ENCODE measurements around the gene NLRP7.
"Not testable (repeated sequence)": the region's sequence is repeated elsewhere in the genome, so short reads cannot be mapped to it uniquely, and the experiment has no call there.

Gene NLRP7

GRCh38 chr19:54947381-54947780 lies at the start of gene NLRP7:
Gene NLRP7, minus strand, starts transcription at chr19:54947530.
- H3K27ac Mint-ChIP-seq, result no peak within 1 kb of the TSS
- no peak for DNase-seq (ENCODE audit: low spot score in 2 of 2)
- no peaks in the 10 kb centered on the region for H3K36me3 Mint-ChIP-seq

GRCh38 chr19:54995561-54995960 lies 48.2 kb upstream of the NLRP7 start:
- Mint-ChIP-seq H3K9me3 (peaks cover 2% of the 10 kb centered on the region), H3K4me1 (no peaks in the 10 kb centered on the region), H3K27ac (no peak overlapping the region), H3K4me3 (no peak overlapping the region), H3K36me3 (peaks cover 8% of the 10 kb centered on the region)
- DNase-seq (ENCODE audit: low spot score in 2 of 2) (no peak), ATAC-seq (no peak)

More at GRCh38 chr19:54947381-54947780, at the start of gene NLRP7:
- no peaks in the 10 kb centered on the region for H3K9me3 Mint-ChIP-seq
- H3K4me1 Mint-ChIP-seq, result no peaks in the 10 kb centered on the region
- no peak within 1 kb of the TSS for H3K4me3 Mint-ChIP-seq
- ATAC-seq, result no peak

GRCh38 chr19:54989531-54989930 lies 42.2 kb upstream of the NLRP7 start:
- peaks cover 18% of the 10 kb centered on the region for H3K36me3 Mint-ChIP-seq
- not testable (repeated sequence) for H3K4me3 Mint-ChIP-seq; DNase-seq (ENCODE audit: low spot score in 2 of 2); H3K4me1 Mint-ChIP-seq; H3K27ac Mint-ChIP-seq; ATAC-seq; H3K9me3 Mint-ChIP-seq

GRCh38 chr19:54982562-54982961 lies 35.2 kb upstream of the NLRP7 start:
- H3K27ac Mint-ChIP-seq; H3K9me3 Mint-ChIP-seq; ATAC-seq; H3K4me1 Mint-ChIP-seq; DNase-seq (ENCODE audit: low spot score in 2 of 2); H3K4me3 Mint-ChIP-seq: not testable (repeated sequence)
- peaks cover 10% of the 10 kb centered on the region for H3K36me3 Mint-ChIP-seq

- Mint-ChIP-seq H3K27ac (peak overlapping the region; percentile 54), H3K4me3 (peak overlapping the region; percentile 37), H3K36me3 (peaks cover 19% of the 10 kb centered on the region)
- H3K4me1 Mint-ChIP-seq, H3K9me3 Mint-ChIP-seq: not testable (repeated sequence)
- ATAC-seq (peak; percentile 71), DNase-seq (ENCODE audit: low spot score in 2 of 2) (peak in 1 of 2 donors; percentile 61)
Observed at GRCh38 chr19:54973229-54974090, 26.1 kb upstream of the NLRP7 start.

GRCh38 chr19:54971446-54971845 lies 24.1 kb upstream of the NLRP7 start:
- DNase-seq (ENCODE audit: low spot score in 2 of 2); H3K9me3 Mint-ChIP-seq; H3K27ac Mint-ChIP-seq; ATAC-seq; H3K4me3 Mint-ChIP-seq; H3K4me1 Mint-ChIP-seq: not testable (repeated sequence)
- H3K36me3 Mint-ChIP-seq, result peaks cover 19% of the 10 kb centered on the region

- Mint-ChIP-seq H3K9me3 (no peaks in the 10 kb centered on the region), H3K36me3 (peaks cover 18% of the 10 kb centered on the region), H3K27ac (no peak overlapping the region), H3K4me3 (no peak overlapping the region), H3K4me1 (no peaks in the 10 kb centered on the region)
- ATAC-seq, result no peak
- no peak for DNase-seq (ENCODE audit: low spot score in 2 of 2)
Observed at GRCh38 chr19:54969647-54970046, 22.3 kb upstream of the NLRP7 start.

- Mint-ChIP-seq H3K9me3 (no peaks in the 10 kb centered on the region), H3K36me3 (peaks cover 7% of the 10 kb centered on the region), H3K4me1 (no peaks in the 10 kb centered on the region), H3K4me3 (no peak overlapping the region), H3K27ac (no peak overlapping the region)
- no peak for DNase-seq (ENCODE audit: low spot score in 2 of 2)
- no peak for ATAC-seq
Observed at GRCh38 chr19:54967611-54968010, 20.3 kb upstream of the NLRP7 start.

GRCh38 chr19:54965055-54965454 lies 17.7 kb upstream of the NLRP7 start:
- DNase-seq (ENCODE audit: low spot score in 2 of 2); H3K4me3 Mint-ChIP-seq; H3K36me3 Mint-ChIP-seq; H3K9me3 Mint-ChIP-seq; H3K4me1 Mint-ChIP-seq; H3K27ac Mint-ChIP-seq; ATAC-seq: not testable (repeated sequence)

GRCh38 chr19:54959840-54960239 lies 12.5 kb upstream of the NLRP7 start:
- Mint-ChIP-seq H3K9me3 (no peaks in the 10 kb centered on the region), H3K36me3 (no peaks in the 10 kb centered on the region), H3K4me3 (no peak overlapping the region), H3K4me1 (peaks cover 6% of the 10 kb centered on the region), H3K27ac (no peak overlapping the region)
- ATAC-seq (no peak), DNase-seq (ENCODE audit: low spot score in 2 of 2) (no peak)

GRCh38 chr19:54955376-54955775 lies 8.0 kb upstream of the NLRP7 start:
- H3K27ac Mint-ChIP-seq, result no peak overlapping the region
- no peaks in the 10 kb centered on the region for H3K36me3 Mint-ChIP-seq
- ATAC-seq, result no peak
- H3K4me3 Mint-ChIP-seq, result no peak overlapping the region
- no peaks in the 10 kb centered on the region for H3K9me3 Mint-ChIP-seq
- DNase-seq (ENCODE audit: low spot score in 2 of 2), result no peak
- peaks cover 6% of the 10 kb centered on the region for H3K4me1 Mint-ChIP-seq

- not testable (repeated sequence) for ATAC-seq; H3K4me1 Mint-ChIP-seq; DNase-seq (ENCODE audit: low spot score in 2 of 2); H3K27ac Mint-ChIP-seq; H3K9me3 Mint-ChIP-seq; H3K36me3 Mint-ChIP-seq; H3K4me3 Mint-ChIP-seq
Observed at GRCh38 chr19:54953345-54953713, 6.0 kb upstream of the NLRP7 start.

- no peak overlapping the region for H3K27ac Mint-ChIP-seq
- H3K9me3 Mint-ChIP-seq, result no peaks in the 10 kb centered on the region
- H3K36me3 Mint-ChIP-seq, result no peaks in the 10 kb centered on the region
- no peak overlapping the region for H3K4me3 Mint-ChIP-seq
- no peaks in the 10 kb centered on the region for H3K4me1 Mint-ChIP-seq
- no peak for ATAC-seq
- DNase-seq (ENCODE audit: low spot score in 2 of 2), result no peak
Observed at GRCh38 chr19:54952591-54953344, 5.4 kb upstream of the NLRP7 start.

GRCh38 chr19:54950580-54950979 lies 3.2 kb upstream of the NLRP7 start:
- H3K4me1 Mint-ChIP-seq; H3K36me3 Mint-ChIP-seq; DNase-seq (ENCODE audit: low spot score in 2 of 2); H3K27ac Mint-ChIP-seq; H3K4me3 Mint-ChIP-seq; ATAC-seq; H3K9me3 Mint-ChIP-seq: not testable (repeated sequence)

- no peak for DNase-seq (ENCODE audit: low spot score in 2 of 2)
- H3K9me3 Mint-ChIP-seq, result no peaks in the 10 kb centered on the region
- no peak overlapping the region for H3K27ac Mint-ChIP-seq
- H3K4me1 Mint-ChIP-seq, result no peaks in the 10 kb centered on the region
- H3K4me3 Mint-ChIP-seq, result no peak overlapping the region
- no peak for ATAC-seq
- no peaks in the 10 kb centered on the region for H3K36me3 Mint-ChIP-seq
Observed at GRCh38 chr19:54949412-54949811, 2.1 kb upstream of the NLRP7 start.
